ENCODE data around the gene CDC26.

DNA sequence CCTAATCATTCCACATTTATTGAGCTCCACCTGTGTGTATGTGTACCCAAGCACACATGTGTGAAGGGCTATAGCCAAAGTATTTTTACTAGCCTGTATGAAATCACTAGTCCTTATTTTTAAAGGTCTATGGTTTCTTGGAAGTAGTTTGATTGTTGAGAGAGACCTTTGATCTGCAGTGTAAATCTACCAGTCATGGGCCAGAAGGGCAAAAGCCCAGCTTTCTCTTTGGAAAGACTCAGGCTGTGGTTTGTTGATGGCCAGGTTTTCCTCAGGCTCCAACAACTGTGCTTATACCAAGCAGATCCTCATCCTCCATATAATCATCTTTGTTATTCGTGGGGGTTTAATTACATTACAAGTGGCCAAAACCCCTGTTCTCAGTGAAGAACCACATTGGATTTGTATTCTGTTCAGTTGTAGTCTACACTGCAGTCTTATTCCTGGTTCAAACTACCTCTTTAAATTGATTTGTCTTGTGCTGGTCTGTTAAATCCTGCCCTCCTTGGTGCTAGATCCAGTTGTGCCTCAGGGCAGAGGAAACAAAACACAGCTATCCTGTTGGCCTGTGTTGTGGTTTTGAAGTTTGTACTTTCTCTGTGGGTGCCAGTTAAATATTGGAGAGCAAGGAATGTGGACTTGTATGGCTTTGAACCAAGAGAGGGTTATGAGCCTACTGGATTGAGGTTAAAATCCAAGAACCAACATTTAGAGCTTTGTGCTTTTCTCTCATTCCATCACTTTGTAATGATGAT lies 13.3 kb downstream of the CDC26 start:
- TF ChIP-seq, protein P1, sequence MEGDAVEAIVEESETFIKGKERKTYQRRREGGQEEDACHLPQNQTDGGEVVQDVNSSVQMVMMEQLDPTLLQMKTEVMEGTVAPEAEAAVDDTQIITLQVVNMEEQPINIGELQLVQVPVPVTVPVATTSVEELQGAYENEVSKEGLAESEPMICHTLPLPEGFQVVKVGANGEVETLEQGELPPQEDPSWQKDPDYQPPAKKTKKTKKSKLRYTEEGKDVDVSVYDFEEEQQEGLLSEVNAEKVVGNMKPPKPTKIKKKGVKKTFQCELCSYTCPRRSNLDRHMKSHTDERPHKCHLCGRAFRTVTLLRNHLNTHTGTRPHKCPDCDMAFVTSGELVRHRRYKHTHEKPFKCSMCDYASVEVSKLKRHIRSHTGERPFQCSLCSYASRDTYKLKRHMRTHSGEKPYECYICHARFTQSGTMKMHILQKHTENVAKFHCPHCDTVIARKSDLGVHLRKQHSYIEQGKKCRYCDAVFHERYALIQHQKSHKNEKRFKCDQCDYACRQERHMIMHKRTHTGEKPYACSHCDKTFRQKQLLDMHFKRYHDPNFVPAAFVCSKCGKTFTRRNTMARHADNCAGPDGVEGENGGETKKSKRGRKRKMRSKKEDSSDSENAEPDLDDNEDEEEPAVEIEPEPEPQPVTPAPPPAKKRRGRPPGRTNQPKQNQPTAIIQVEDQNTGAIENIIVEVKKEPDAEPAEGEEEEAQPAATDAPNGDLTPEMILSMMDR (conservative IDR thresholded peaks at IDR 0.05; ENCODE audit: low read depth, low read length) = no peak
- no peak for TF ChIP-seq EZH2 (IDR thresholded peaks at IDR 0.05; ENCODE audit: borderline replicate concordance, low read depth, low read length, poor library complexity, severe bottlenecking)

All from A673 (cell line).